HepG2 (cell line): ENCODE measurements around the gene BID. TPM values are rescaled to one million over a fixed set of nuclear protein-coding genes. Genes with fewer than 3 reads are reported as not detected.

Source experiments
- ATAC-seq: fragments of 200-7000 bp; cut with Tn5 transposase; 3 replicates; pipeline ENCODE4 v1.9.1; 2020; ENCODE audit warnings: mild to moderate bottlenecking, moderate library complexity
- BruUV-seq: library from RNA; stranded (reverse); fragments of 400-500 nt; replicated peaks from 2 replicates; lab custom pipeline; 2021; lab: Mats Ljungman, UMichigan
- CTCF ChIA-PET: fragments of 300-600 bp; formaldehyde crosslinking; extraction: SDS; loops from one replicate; lab custom pipeline; 2021; ENCODE audit warnings: low total read pairs, inconsistent platforms, low intra/inter-chr PET ratio; lab: Yijun Ruan, JAX
- POLR2A ChIA-PET: fragments of 350-600 bp; sonication (Branson Sonifier 250); formaldehyde crosslinking; loops from one replicate; lab custom pipeline; 2020; ENCODE audit warnings: antibody characterized with exemption, inconsistent platforms; lab: Yijun Ruan, JAX
- DNase-seq: peaks from one replicate; pipeline ENCODE4 v3.0.0-alpha.2; 2015; ENCODE audit warnings: low spot score
- FAIRE-seq: peaks from 3 replicates; lab custom pipeline; 2011; peaks lifted over from hg19 to GRCh38; lab: Jason Lieb, UNC
- H2AFZ ChIP-seq: one replicate; pipeline ENCODE4 v1.6.1; 2011; ENCODE audit warnings: low read length, inconsistent platforms
- H3K27ac ChIP-seq: fragments of 300-600 bp; 3 replicates; pipeline ENCODE4 v1.8.0; 2011; ENCODE audit warnings: mixed run types, mild to moderate bottlenecking, mixed read lengths, low read length, inconsistent platforms; ENCODE audit not compliant: insufficient read depth; ENCODE audit errors: extremely low read length
- H3K27me3 ChIP-seq, 2 experiments: fragments of 200-600 bp in 1 of 2; 2 replicates in 1 of 2; 3 replicates in 1 of 2; pipeline versions ENCODE4 v1.6.0 to v1.8.0; 2011; ENCODE audit warnings: low read length in 2 of 2, mild to moderate bottlenecking in 2 of 2, moderate library complexity in 2 of 2, inconsistent platforms in 1 of 2; ENCODE audit not compliant: insufficient read depth in 2 of 2, control insufficient read depth in 1 of 2
- H3K36me3 ChIP-seq, 2 experiments: fragments of 200-600 bp in 1 of 2; replicated peaks in 1 of 2; 2 replicates in 1 of 2; 3 replicates in 1 of 2; pipeline versions ENCODE4 v1.5.1 to v1.8.0; 2011; ENCODE audit warnings: low read length in 2 of 2, inconsistent platforms in 1 of 2; ENCODE audit not compliant: insufficient read depth in 2 of 2, control insufficient read depth in 1 of 2
- H3K4me1 ChIP-seq: 2 replicates; pipeline ENCODE4 v1.5.1; 2012; ENCODE audit warnings: low read length, inconsistent platforms; ENCODE audit not compliant: insufficient read depth
- H3K4me2 ChIP-seq: 2 replicates; pipeline ENCODE4 v1.6.0; 2011; ENCODE audit warnings: low read depth, low read length, inconsistent platforms
- H3K4me3 ChIP-seq, 3 experiments: fragments of 200-600 bp in 1 of 3; sonication (generic), shearing (Covaris generic) in 1 of 3; replicated peaks in 1 of 3; 2 replicates each; pipeline ENCODE4 v1.5.1; 2011 to 2016; ENCODE audit warnings: low read length in 3 of 3, inconsistent platforms in 2 of 3, low read depth in 2 of 3, mild to moderate bottlenecking in 2 of 3, control low read depth in 1 of 3, mixed read lengths in 1 of 3; ENCODE audit not compliant: insufficient read depth in 1 of 3
- H3K79me2 ChIP-seq: one replicate; pipeline ENCODE4 v1.6.1; 2011; ENCODE audit warnings: low read length, inconsistent platforms; ENCODE audit not compliant: insufficient read depth
- H3K9ac ChIP-seq: 2 replicates; pipeline ENCODE4 v1.6.0; 2011; ENCODE audit warnings: mild to moderate bottlenecking, low read depth, low read length, inconsistent platforms; ENCODE audit not compliant: insufficient read depth
- H3K9me3 ChIP-seq: 2 replicates; pipeline ENCODE4 v1.5.1; 2012; ENCODE audit warnings: mild to moderate bottlenecking, low read length
- H4K20me1 ChIP-seq: 2 replicates; pipeline ENCODE4 v1.6.0; 2011; ENCODE audit warnings: inconsistent platforms, mild to moderate bottlenecking, low read length, moderate library complexity; ENCODE audit not compliant: insufficient read depth
- CBFB ChIP-seq: sonication (generic); formaldehyde crosslinking; IDR thresholded peaks from 2 replicates; pipeline ENCODE4 v1.4.0; 2020; ENCODE audit warnings: missing genetic modification reagents
- CHCHD3 ChIP-seq: sonication (generic); formaldehyde crosslinking; IDR thresholded peaks from 2 replicates; pipeline ENCODE4 v1.8.0; 2022; ENCODE audit warnings: mild to moderate bottlenecking, missing genetic modification reagents, moderate library complexity
- IRF2 ChIP-seq: IDR thresholded peaks from 2 replicates; pipeline ENCODE4 v1.6.1; 2018; ENCODE audit warnings: missing genetic modification reagents, missing compliant biosample characterization
- MAZ ChIP-seq, 2 experiments: sonication (generic) in 1 of 2; formaldehyde crosslinking in 1 of 2; IDR thresholded peaks; 2 replicates each; pipeline versions ENCODE4 v1.5.0 to v1.6.1; 2012 to 2020; ENCODE audit warnings: low read depth in 2 of 2, mild to moderate bottlenecking in 2 of 2, borderline replicate concordance in 1 of 2, improper control_type of control experiment in 1 of 2, low read length in 1 of 2, missing genetic modification reagents in 1 of 2, moderate library complexity in 1 of 2
- NFKB2 ChIP-seq: sonication (generic); formaldehyde crosslinking; IDR thresholded peaks from 2 replicates; pipeline ENCODE4 v1.4.0; 2020; ENCODE audit warnings: missing genetic modification reagents, borderline replicate concordance
- NR2C2 ChIP-seq: sonication (generic); formaldehyde crosslinking; IDR thresholded peaks from 2 replicates; pipeline ENCODE4 v1.4.0; 2020; ENCODE audit warnings: missing genetic modification reagents, mild to moderate bottlenecking, moderate library complexity, borderline replicate concordance
- NR2F2 ChIP-seq: IDR thresholded peaks from 2 replicates; pipeline ENCODE4 v1.6.1; 2012; ENCODE audit warnings: low read depth, inconsistent platforms, borderline replicate concordance
- PCBP2 ChIP-seq: fragments of 200-400 bp; formaldehyde crosslinking; optimal IDR thresholded peaks from 2 replicates; pipeline ENCODE3; 2018; ENCODE audit warnings: low read length, low read depth; ENCODE audit not compliant: poor library complexity, severe bottlenecking
- SMC3 ChIP-seq: IDR thresholded peaks from 2 replicates; pipeline ENCODE4 v1.6.1; 2011; ENCODE audit warnings: low read length, improper control_type of control experiment
- SP140L ChIP-seq: sonication (generic); formaldehyde crosslinking; IDR thresholded peaks from 2 replicates; pipeline ENCODE4 v1.4.0; 2020; ENCODE audit warnings: missing genetic modification reagents, borderline replicate concordance
- STAT5B ChIP-seq: sonication (generic); formaldehyde crosslinking; IDR thresholded peaks from 2 replicates; pipeline ENCODE4 v1.4.0; 2020; ENCODE audit warnings: missing genetic modification reagents
- U2AF2 ChIP-seq: fragments of 200-400 bp; formaldehyde crosslinking; IDR thresholded peaks from 2 replicates; pipeline ENCODE4 v1.6.1; 2017; ENCODE audit warnings: low read depth, mild to moderate bottlenecking, low read length
- YEATS4 ChIP-seq: sonication (generic); formaldehyde crosslinking; IDR thresholded peaks from 2 replicates; pipeline ENCODE4 v1.4.0; 2020; ENCODE audit warnings: missing genetic modification reagents, borderline replicate concordance
- ZNF180 ChIP-seq: sonication (generic); formaldehyde crosslinking; IDR thresholded peaks from 2 replicates; pipeline ENCODE4 v1.4.0; 2020; ENCODE audit warnings: low read depth, missing genetic modification reagents, borderline replicate concordance
- ZNF776 ChIP-seq: sonication (generic); formaldehyde crosslinking; IDR thresholded peaks from 2 replicates; pipeline ENCODE4 v1.4.0; 2020; ENCODE audit warnings: mild to moderate bottlenecking, missing genetic modification reagents
- ZNF777 ChIP-seq: sonication (generic); formaldehyde crosslinking; IDR thresholded peaks from 2 replicates; pipeline ENCODE4 v1.4.0; 2020; ENCODE audit warnings: missing genetic modification reagents
- ZNF839 ChIP-seq: sonication (generic); formaldehyde crosslinking; IDR thresholded peaks from 2 replicates; pipeline ENCODE4 v1.4.0; 2020; ENCODE audit warnings: missing genetic modification reagents, mild to moderate bottlenecking, borderline replicate concordance
- WGBS: methylation state at CpG from one replicate; pipeline ENCODE4 v1.1.6; 2017; ENCODE audit warnings: low lambda C conversion rate; 5-methylcytosine and 5-hydroxymethylcytosine counted together
- in situ Hi-C: cut with HindIII; loops from 2 replicates; pipeline ENCODE4 v1.10.0; 2017; ENCODE audit warnings: low pct_unique_long_range_greater_than_20kb; ENCODE audit not compliant: extremely low pct_ligation_motif_present
- intact Hi-C: fragments of 100-400 bp; cut with micrococcal nuclease; formaldehyde crosslinking; loops from one replicate; pipeline ENCODE4 v1.10.0; 2022; ENCODE audit not compliant: unreplicated experiment
- polyA plus RNA-seq, 8 experiments: library from polyadenylated mRNA; depleted of rRNA in 3 of 8; stranded (reverse) in 7 of 8; unstranded in 1 of 8; fragments of >200 nt; fragmentation: Illumina TruSeq in 4 of 8; extraction: Trizol in 4 of 8; gene quantifications; 2 replicates each; pipeline versions ENCODE4 v1.2.1 to v1.2.3, GENCODE V29; 2011 to 2016; ENCODE audit warnings: low read depth in 4 of 8, missing spikeins in 1 of 8, mixed read lengths in 1 of 8; ENCODE audit not compliant: insufficient read depth in 1 of 8
- total RNA-seq, 5 experiments: library from RNA; depleted of rRNA; stranded (reverse); fragments of >200 nt; fragmentation: Illumina TruSeq; extraction: Trizol; gene quantifications; 2 replicates each; pipeline ENCODE4 v1.2.3, GENCODE V29; 2016; ENCODE audit warnings: low read depth in 1 of 5
- TF ChIP-seq, protein P1 (sequence below): sonication (generic); formaldehyde crosslinking; IDR thresholded peaks from 2 replicates; pipeline ENCODE4 v1.4.0; 2020; ENCODE audit warnings: low read depth, mild to moderate bottlenecking, missing genetic modification reagents

BID gene
- total and polyA plus RNA-seq, 2 of the 13 experiments (the other 11 are each of a cell fraction or from before 2014, with no cell fraction given) = 35.3 to 51.7 TPM

DNA sequence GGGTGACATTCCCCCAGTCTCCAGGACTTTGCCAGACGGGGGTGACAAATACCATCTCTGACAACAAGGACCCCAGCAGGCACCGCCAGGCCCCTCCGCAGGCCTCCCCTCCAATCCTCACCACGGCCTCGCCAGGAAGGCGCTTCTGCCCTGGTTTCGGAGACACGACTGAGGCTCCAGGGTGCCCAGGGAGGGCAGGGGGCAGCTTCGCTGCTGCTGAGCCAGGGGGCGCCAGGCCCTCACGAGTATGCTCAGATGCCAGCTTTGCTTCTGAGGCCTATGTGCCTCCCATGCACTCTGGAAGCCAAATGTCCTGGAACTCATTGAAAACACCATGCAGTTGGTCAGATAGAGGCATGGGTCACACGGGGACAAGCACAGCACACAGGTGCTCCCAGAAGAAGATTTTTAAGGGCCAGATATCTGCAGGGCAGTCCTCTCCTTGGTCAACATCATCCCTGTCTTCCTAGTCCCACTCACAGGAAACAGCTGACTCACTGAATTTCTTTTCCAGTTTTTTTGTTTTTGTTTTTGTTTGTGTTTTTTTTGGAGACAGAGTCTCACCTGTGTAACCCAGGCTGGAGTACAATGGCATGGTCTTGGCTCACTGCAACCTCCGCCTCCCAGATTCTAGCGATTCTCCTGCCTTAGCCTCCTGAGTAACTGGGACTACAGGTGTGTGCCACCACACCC lies 19.9 kb downstream of the BID start (continued):
- TF ChIP-seq, protein P1, sequence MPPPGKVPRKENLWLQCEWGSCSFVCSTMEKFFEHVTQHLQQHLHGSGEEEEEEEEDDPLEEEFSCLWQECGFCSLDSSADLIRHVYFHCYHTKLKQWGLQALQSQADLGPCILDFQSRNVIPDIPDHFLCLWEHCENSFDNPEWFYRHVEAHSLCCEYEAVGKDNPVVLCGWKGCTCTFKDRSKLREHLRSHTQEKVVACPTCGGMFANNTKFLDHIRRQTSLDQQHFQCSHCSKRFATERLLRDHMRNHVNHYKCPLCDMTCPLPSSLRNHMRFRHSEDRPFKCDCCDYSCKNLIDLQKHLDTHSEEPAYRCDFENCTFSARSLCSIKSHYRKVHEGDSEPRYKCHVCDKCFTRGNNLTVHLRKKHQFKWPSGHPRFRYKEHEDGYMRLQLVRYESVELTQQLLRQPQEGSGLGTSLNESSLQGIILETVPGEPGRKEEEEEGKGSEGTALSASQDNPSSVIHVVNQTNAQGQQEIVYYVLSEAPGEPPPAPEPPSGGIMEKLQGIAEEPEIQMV (CRISPR knock-in tag) = no peak
- TF ChIP-seq PCBP2 (no peak), ZNF839 (CRISPR knock-in tag) (no peak), IRF2 (CRISPR knock-in tag) (no peak), SMC3 (peak; percentile 31; the same call in 1 of the 2 replicates), YEATS4 (CRISPR knock-in tag) (no peak)
- TF ChIP-seq, all 625 proteins: peak for 9

DNA sequence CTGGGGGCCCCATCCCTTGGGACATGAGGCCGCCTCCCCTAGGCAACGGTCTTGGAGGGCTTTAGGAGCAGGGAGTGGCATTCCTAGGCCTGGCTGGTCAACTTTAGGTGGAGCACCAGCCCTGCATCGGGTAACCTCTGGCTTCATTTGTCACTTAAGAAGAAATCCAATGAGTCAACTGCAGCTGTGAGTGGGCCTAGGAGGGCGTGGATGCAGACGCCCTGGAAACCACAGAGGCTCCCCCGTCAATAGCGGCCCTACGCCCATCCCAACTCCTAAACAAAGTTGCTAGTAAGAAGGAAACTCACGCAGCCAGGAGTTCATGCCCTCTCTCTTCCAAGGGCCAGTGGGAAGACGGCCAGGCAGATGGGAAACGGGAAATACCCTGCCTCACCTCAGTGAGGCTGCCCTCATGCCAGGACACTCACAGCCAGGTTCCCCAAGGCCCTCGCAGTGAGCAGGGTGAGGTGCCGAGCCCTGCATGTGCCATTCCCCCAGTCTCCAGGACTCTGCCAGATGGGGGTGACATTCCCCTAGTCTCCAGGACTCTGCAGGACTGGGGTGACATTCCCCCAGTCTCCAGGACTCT lies 20.8 kb downstream of the BID start:
- Histone ChIP-seq H3K9ac (no peak overlapping the region), H3K27me3 (no peaks in the 10 kb centered on the region; a peak in 1 of 5 replicates), H3K27ac (no peak overlapping the region), H2AFZ (no peak overlapping the region), H3K4me1 (no peaks in the 10 kb centered on the region), H3K4me3 (no peak overlapping the region), H3K79me2 (peaks cover 3% of the 10 kb centered on the region)
- ATAC-seq (no peak), FAIRE-seq (no peak), DNase-seq (no peak)
- WGBS = 92% methylated on average over 4 of the region's 13 CpGs
- no peak for TF ChIP-seq SP140L (CRISPR knock-in tag)
- no peak for TF ChIP-seq ZNF180 (CRISPR knock-in tag)
- no peak for TF ChIP-seq NR2C2
- TF ChIP-seq CBFB (CRISPR knock-in tag) = no peak
- no peak for TF ChIP-seq CHCHD3 (CRISPR knock-in tag)
- no peak for TF ChIP-seq NFKB2 (CRISPR knock-in tag)
- TF ChIP-seq NR2F2 = no peak
- TF ChIP-seq MAZ (IDR thresholded peaks at IDR 0.05; ENCODE audit: borderline replicate concordance, low read depth, low read length) = no peak
- TF ChIP-seq MAZ (CRISPR knock-in tag; IDR thresholded peaks at IDR 0.05; ENCODE audit: low read depth) = no peak
- TF ChIP-seq ZNF777 (CRISPR knock-in tag) = no peak
- TF ChIP-seq ZNF776 = no peak
- TF ChIP-seq STAT5B (CRISPR knock-in tag) = no peak
- no peak for TF ChIP-seq U2AF2
- TF ChIP-seq, all 625 proteins: peak for 0
- CTCF ChIA-PET = interaction anchor here (0.8 to 1.6 kb wide), 2 partner anchors 29 to 32 kb away, joined by 3 to 9 read pairs; no protein-coding TSS in a partner anchor
- in situ Hi-C loops (no loop called here), intact Hi-C loops (no loop called here)
- BruUV-seq = no TSS peak
- POLR2A ChIA-PET = interaction anchor here (1.9 kb wide), 1 partner anchor 33 kb away, joined by 7 read pairs; no protein-coding TSS in a partner anchor
- Histone ChIP-seq H3K9me3 (no peaks in the 10 kb centered on the region), H4K20me1 (no peaks in the 10 kb centered on the region), H3K36me3 (no peaks in the 10 kb centered on the region), H3K4me2 (no peak overlapping the region)
